T47D (cell line): Measurements from ENCODE around the gene TOGARAM1.

ENCODE experiments used
- DNase-seq, 2 experiments: peaks; one replicate each; pipeline versions ENCODE4 v3.0.0 to v3.0.0-alpha.2; 2011 to 2012; ENCODE audit warnings: low read depth in 1 of 2, low spot score in 1 of 2
- JUND ChIP-seq: IDR thresholded peaks from 2 replicates; pipeline ENCODE4 v1.6.1; 2012; ENCODE audit warnings: low read depth
- in situ Hi-C: cut with HindIII; loops from 2 replicates; pipeline ENCODE4 v1.10.0; 2016; ENCODE audit warnings: low sequenced_read_pairs, low pct_unique_long_range_greater_than_20kb

TOGARAM1 gene

DNA sequence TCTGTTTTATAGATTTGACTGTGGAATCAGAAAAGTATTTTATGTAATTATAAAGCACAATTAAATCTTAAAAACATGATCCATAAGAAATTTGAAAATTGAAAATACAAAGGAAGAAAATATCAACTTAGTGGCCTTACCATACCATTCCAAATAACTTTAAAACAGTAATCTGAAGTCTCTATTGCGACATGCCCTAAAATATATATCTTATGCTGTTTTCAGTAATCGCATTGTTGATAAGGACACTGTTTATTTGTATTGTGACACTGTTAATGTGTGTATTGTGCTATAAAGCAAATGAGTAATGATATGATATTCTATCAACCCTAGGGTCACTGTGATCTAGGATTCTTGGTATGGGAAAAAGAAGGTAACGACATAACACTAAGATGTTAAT lies 7.2 kb upstream of the TOGARAM1 start:
- in situ Hi-C loops = no loop called here
- DNase-seq = no peak
- TF ChIP-seq JUND = no peak

DNA sequence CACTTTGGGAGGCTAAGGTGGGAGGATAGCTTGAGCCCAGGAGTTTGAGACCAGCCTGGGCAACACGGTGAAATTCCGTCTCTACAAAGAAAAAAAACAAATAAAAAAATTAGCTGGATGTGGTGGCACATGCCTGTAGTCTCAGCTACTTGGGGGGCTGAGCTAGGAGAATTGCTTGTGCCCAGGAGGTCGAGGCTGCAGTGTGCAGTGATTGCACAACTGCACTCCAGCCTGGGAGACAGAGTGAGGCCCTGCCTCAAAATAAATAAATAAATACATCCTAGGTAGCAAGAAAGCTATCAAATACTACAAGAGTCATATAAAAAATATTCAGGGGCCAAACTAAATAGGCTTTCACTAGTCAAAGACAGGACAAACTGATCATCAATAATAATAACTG lies 6.5 kb upstream of the TOGARAM1 start:
- no peak for TF ChIP-seq JUND
- no peak for DNase-seq
- in situ Hi-C loops = no loop called here

DNA sequence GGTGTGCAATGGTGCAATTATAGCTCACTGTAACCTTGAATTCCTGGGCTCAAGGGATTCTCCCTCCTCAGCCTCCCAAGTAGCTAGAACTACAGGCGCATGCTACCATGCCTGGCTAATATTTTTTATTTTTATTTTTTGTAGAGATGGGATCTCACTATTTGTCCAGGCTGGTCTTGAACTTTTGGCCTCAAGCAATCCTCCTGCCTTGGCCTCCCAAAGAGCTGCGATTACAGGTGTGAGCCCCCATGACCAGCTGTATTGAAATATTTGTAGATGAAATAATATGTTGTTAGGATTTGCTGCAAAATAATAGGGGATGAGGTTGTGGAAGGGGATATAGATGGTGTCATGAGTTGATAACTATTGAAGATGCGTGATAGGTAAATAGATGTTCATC lies 5.1 kb upstream of the TOGARAM1 start:
- in situ Hi-C loops = no loop called here

DNA sequence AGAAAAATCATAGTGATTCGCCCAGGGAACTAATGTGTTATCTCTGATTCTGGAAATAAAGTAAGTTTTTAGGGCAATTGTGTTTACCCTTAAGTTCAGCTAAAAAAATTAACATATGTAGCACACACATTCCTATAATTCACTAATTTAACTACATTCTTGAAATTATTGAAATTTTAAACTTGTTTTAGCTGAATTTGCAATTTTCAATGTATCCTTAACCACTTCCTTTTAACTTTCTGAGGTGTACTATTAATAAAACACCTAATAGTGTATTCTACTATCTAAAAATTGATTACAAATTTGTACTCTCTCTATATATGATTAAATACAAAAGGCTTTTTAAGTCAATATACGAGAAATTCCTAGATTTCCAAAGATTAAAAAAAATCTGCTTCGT lies 2.5 kb upstream of the TOGARAM1 start:
- no peak for DNase-seq
- in situ Hi-C loops = no loop called here
- TF ChIP-seq JUND = no peak

More for the DNA sequence above, 5.1 kb upstream of the TOGARAM1 start:
- DNase-seq = no peak
- no peak for TF ChIP-seq JUND

GRCh38 chr14:44960146-44960545 lies 1.8 kb upstream of the TOGARAM1 start:
- no peak for DNase-seq
- no peak for TF ChIP-seq JUND
- in situ Hi-C loops = no loop called here

GRCh38 chr14:44960646-44961045 lies 1.3 kb upstream of the TOGARAM1 start:
- no peak for DNase-seq
- TF ChIP-seq JUND = no peak
- in situ Hi-C loops = no loop called here

DNA sequence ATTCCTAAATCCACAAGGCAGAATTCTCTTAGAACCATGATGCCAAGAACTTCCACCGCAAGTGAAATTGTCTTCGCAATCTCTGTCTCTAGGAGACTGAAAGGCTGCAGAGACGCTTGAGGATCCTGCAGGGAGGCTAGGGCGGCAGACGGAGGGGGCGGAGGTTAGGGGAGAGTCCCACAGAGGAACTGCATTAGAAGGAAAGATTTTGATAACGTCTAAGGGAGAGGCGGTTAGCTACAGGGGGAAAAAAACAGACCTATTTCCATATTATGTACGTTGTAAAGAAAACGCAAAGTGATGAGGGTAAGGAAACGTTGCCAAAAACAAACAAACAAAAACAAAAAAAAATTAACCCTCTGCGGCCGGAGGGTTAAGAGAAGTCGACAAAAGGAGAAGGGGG lies 838 bp upstream of the TOGARAM1 start:
- no peak for TF ChIP-seq JUND
- peak; percentile 34 to 60 for DNase-seq
- in situ Hi-C loops = no loop called here

- in situ Hi-C loops = no loop called here
- TF ChIP-seq JUND = no peak
- DNase-seq = no peak
Measured at GRCh38 chr14:44962334-44963043, 499 bp downstream of the TOGARAM1 start.

- in situ Hi-C loops = no loop called here
- no peak for TF ChIP-seq JUND
- no peak for DNase-seq
Measured at GRCh38 chr14:44963044-44963528, 1.1 kb downstream of the TOGARAM1 start.

DNA sequence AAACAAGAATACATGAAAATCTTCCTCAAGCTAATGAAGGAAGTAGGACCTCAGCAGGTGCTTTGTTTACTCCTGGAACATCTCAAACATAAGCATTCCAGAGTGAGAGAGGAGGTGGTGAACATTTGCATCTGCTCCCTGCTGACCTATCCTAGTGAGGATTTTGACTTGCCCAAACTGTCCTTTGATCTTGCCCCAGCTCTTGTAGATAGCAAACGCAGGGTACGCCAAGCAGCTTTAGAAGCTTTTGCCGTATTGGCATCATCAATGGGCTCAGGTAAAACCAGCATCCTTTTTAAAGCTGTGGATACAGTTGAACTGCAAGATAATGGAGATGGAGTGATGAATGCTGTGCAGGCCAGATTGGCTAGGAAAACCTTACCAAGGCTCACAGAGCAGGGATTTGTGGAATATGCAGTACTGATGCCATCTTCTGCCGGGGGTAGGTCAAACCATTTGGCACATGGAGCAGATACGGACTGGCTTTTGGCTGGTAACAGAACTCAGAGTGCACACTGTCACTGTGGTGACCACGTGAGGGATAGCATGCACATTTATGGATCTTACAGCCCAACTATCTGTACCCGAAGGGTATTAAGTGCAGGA lies 1.9 kb downstream of the TOGARAM1 start:
- DNase-seq = no peak
- TF ChIP-seq JUND = no peak
- in situ Hi-C loops = no loop called here

DNA sequence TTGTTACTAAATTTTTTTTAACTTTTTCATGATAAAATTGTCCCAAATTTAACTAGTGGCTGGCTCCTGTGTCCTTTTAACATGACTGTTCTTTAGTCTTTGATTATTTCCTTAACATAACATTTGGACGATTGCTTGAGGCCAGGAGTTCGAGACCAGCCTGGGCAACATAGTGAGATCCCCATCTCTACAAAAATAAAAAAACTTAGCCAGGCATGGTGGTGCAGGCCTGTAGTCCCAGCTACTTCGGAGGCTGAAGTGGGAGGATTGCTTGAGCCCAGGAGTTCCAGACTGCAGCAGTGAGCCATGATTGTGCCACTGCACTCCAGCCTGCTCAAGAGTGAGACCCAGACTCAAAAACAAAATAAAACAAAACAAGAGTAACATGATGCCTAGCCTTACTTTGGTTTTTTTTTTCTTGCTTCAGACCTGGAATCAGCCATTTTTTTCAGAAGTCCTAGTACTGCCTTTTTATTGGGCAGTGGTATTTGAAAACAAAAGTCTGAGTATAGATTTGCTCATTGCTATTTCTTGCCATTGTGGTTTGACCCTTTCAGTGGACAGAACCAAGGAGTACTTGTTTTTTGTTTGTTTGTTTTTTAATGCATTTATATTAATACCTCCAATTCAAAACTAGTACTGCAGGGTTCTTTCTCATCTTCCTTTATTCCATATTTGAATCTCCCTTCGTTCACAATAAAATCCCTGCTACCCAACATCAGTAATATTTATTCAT lies 4.8 kb downstream of the TOGARAM1 start:
- no peak for TF ChIP-seq JUND
- in situ Hi-C loops = no loop called here
- no peak for DNase-seq

GRCh38 chr14:44968714-44969113 lies 6.7 kb downstream of the TOGARAM1 start:
- no peak for DNase-seq
- TF ChIP-seq JUND = no peak
- in situ Hi-C loops = no loop called here

GRCh38 chr14:44970907-44971306 lies 8.9 kb downstream of the TOGARAM1 start:
- in situ Hi-C loops = no loop called here
- no peak for TF ChIP-seq JUND
- DNase-seq = no peak
